HG03196 (cell line): ENCODE results near the gene MNX1.

Experiments used
- ATAC-seq: cut with Tn5 transposase; IDR thresholded peaks from one replicate; pipeline ENCODE4 v1.9.1; 2021; ENCODE audit not compliant: unreplicated experiment

The MNX1 gene

DNA sequence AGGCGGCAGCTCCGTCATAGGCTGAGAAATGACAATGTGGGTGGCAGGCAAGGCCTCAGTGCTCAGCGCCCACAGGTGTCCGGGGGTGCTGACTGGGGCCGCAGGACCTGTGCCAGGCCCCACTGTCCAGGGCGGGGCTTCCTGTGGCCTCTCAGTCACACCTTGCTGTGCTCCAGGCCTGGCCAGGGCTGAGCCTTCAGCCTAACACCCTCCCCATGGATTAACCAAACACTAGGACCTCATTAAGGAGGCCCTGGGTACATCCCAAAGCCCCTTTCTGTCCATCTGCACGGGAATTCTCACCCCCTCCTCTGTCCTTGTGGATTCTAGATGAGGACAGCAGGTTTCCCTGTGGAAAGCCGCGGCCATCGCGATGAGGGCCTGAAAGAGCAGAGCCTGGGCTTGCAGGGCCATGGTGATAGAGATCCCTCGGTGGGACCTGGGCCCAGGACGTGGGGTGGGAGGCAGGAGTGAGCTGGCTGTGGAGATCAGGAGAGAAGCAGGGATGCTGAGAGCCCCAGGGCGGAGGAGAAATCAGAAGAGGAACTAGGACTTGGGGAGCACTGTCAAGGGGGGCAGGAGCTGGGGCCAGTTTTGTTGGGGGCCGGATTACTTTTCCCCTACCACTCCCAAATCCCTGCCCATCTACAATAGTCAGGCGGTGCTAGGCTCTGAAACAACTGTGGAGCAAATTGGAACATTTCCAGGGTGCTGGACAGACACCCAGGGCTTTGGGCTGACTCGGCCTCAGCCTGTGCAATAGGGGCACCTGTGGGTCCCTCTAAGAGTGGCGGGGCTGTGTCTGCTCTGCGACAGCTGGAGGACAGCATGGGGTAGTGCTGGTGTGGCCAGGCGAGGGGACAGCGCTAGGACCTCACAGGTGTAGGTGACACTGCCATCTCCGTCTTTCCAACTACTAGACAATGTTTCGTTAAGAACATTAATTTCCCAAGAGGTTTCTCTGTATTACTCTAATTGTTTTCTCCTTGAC, 23.3 kb upstream of the MNX1 start:
- ATAC-seq, result no peak

DNA sequence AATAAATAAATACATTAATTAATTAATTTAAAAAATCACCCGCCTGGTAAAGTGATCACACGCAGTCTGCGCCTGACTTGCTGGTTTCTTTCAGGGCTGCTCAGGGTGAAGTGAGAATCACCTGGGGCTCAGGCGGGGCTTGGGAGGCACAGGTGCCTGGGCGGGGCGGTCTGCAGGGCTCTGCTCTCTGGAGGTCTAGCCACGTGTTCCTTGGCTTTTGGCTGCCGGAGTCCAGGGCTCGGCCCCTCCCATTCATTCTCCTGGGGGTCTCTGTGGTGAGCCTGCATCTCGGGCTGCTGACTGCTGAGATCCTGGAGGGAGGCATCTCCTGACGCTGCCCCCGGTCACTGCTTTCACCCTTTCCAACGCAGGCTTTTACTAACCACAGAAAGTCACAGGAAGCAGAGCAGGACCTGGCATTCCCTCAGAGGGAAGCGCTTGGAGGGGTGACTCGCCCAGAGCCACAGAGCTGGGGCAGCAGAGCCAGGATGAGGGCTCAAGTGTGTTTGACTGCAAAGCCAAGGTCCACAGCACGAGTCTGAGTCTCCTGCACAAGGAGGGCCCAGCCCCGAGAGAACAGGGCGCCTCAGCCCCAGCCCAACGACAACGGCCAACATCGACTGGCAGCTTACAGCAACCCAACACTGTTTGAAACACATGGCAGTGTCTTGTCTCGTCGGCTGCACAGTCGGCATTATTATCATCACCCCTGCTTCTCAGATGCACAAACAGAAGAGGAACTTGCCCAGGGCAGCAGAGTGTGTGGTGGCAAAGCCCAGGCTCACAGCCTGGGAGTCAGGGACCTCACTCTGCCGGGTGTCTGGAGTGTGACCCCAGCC, 22.4 kb upstream of the MNX1 start:
- no peak for ATAC-seq

DNA sequence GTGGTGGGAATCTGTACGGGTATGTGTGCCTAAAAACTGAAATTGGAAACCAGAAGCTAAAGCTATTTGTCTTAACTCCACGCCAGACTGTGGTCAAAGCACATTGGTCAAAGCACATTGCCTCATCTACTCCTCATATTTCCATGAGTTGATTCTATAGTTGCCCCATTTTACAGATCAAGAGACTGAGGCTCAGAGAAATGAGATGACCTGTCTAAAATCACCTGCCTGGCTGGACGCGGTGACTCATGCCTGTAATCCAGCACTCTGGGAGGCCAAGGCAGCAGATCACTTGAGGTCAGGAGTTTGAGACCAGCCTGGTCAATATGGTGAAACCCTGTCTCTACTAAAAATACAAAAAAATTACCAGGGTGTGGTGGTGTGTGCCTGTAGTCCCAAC, 21.7 kb upstream of the MNX1 start:
- no peak for ATAC-seq

DNA sequence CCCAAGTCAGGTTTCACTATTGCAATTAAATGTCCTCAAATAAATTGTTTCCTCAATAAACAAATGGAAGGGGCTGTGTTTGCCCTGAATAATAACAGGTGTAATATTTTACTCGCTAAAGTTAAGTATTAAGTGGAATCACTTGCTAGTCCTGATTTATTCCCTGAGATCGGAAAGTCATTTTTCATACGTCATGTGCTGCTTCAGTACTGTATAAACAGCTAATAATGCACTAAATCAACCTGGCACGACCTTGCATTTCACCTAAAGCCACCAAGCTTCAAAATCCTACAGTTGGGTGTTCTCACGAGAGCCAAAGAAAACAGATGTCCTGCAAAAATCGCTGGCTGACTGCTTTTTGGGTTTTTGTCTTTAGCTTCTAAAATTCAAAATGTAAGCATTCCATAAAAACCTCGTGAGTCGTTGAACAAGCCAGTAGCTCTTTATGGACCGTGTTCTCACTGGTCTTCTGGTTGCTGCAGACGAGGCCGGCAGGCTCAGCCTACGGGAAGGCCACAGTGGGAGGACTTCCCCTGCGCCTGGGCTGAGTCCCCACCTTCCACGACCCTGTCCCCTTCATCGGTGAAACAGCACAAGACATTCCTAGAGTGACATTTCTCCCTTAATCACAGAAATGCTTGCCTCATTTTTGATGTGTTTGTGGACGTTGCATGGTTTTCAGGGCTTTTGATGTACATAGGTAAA, 17.9 kb upstream of the MNX1 start:
- ATAC-seq, result no peak

DNA sequence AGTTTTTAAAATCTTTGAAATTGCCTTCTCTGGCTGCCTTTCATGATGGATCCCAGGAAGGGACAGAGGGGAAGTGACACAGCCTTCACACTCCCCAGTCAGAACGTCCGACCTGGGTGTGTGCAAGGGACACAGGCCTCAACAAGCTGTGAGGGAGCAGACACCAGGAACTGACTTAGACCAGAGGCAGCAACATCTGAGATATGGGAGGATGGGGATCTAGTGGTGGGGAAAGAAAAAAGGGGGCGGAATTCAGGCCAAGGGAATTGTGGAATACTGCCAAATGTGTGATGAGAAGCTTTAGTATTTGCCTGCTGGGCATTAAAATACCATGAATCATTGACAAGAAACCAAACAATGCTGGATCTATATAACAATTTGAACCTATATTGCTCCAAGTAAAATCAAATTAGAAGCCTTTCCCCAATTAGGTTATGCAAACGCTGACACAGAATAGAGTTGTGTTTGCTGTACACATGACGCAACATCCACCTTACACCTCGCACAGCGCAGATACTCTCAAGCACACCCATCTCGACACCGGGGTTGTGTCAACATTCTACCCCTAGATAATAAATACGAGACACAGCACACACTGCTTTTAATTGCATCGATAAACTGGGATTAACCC, 17.2 kb upstream of the MNX1 start:
- no peak for ATAC-seq

DNA sequence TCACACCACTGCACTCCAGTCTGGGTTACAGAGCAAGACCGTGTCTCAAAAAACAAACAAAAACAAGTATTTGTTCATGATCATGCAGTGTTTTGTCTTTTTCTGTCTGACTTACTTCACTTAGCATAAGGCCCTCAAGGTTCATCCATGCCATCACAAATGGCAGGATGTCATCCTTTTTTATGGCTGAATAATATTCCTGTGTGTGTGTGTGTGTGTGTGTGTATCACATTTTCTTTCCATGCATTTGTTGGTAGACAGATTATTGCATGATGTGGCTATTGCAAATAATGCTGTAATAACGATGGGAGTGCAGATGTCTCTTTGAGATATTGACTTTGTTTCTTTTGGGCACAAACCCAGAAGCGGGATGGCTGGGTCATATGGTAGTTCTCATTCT, 14.3 kb upstream of the MNX1 start:
- no peak for ATAC-seq

DNA sequence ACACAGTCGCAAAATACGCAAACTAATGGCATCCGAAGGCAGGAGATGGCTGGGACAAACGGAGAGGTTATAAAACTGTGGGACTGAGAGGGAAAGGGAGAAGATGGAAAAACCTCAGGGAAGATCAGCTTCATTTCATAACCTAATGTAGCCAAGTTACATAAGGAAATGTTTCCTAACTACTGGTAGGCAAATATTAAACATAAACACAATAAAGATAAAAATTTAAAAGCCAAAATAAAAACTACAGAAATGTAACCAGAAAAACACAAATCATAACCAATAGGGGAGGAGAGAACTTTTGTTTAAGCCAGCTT, 13.1 kb upstream of the MNX1 start:
- ATAC-seq, result no peak

DNA sequence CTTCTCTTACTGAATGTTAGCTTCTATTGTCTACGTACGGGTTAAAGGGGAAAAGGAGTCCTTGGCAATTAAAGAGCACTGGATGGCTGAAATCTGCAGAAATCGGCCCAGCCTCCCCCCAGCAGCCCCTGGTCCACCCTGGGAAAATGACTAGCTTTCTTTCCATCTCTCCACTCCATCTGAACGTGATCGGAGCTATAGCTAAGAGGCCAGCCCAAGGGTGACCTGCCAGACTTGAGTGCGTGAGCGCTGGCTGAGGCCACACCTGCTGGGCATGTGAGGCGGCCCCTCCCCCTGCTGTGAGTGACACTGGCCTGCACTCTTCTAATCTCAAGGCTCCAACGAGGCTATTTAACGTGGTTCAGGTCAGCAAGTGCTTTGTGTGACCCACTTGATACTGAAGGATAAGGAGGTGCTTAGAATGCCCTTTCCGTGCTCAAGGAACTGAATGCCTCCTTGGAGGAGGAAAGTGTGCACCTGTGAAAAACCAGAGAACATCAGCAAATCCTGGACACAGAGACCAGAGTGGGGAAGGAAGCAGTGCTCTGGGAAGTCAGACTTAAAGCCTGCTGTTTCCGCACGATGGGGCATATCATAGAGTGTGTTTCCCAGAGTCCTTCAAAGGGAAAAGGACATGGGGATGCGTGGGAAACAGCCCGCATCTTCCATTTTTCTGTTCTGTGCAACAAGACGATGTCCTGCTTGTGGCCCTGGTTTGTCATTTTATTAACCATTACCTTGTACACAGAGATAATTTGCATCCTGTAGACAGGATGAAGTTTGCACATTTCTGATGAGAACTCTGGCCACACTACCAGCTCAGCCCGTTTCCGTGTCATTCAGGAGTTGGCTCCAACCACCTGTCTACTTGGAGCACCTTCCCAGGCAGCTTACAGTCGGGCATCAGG, 12.5 kb upstream of the MNX1 start:
- no peak for ATAC-seq

DNA sequence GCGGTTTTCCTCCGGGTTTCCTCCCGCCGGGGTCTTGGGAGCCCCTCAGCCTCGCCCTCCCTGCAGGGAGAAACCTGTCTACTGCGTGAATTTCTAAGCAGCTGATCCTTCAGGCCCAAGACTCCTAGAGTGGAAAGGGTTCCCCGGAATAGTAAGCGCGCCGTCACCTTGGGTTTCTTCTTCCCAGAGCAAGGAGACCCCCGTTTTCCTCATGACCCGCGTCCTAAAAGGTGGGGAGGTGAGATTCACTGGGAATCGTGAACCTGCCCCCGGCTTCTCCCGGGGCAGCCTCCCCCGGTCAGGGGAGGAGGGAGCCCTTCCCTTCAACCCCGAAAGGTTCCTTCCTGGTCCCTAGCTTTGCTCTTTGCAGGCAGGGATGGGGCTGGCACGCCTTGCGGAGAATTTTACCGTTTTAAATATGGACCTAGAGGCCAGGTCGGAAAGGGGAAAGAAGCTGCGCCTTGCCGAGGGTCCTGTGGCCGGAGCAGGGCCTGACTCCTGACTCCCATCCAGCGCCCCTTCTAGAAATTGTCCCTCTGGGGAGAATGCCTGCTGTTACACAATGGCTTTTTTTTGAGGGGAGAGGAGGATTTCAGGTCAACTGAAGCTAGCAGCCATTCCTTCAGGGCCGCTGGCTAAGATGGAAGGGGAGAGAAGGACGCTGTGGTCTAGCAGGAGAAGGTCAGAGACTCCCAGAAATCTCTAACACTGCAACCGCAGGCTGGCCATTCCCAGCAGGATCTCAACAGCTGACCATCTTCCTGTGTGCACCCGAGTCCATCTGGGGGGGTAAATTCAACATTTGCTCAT, 11.6 kb upstream of the MNX1 start:
- no peak for ATAC-seq

DNA sequence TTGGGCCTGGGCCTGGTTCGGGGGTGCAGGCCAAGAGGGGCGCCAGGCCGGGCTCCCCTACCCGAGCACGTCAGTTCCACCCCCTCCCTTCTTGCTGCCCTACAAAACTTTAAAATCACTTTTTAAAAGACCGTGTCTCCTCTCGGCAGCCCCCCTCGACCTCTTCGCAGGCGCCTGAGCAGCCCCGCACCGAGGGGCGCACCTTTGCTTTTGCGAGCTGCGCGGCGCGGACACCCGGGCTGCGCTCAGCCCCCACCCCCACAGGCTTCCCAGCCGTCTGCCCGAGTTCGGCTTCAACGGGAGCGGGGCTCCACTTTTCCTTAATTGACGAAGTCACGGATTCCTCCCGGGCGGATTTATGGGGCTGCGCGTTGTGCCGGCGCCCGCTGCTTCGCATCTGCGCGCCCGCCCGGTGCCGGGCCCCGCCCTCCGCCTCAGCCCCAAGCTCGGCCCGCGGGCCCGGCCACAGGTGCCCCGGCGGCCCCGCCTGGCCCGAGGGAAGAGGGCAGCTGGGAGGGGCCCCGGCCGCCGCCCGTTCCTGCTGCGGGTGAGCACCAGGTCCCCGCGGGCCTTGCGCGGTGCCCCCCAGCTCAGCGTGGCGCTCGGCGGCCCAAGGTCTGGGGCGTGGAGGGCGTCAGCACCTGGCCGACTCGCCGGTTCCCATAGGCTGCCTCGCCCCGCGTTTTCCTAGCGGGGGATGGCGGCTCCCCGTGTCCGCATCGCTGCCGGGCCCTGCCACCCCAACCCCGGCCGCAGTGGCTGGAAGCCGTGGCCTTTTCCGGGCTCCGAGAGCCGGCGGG, 10.8 kb upstream of the MNX1 start:
- no peak for ATAC-seq

DNA sequence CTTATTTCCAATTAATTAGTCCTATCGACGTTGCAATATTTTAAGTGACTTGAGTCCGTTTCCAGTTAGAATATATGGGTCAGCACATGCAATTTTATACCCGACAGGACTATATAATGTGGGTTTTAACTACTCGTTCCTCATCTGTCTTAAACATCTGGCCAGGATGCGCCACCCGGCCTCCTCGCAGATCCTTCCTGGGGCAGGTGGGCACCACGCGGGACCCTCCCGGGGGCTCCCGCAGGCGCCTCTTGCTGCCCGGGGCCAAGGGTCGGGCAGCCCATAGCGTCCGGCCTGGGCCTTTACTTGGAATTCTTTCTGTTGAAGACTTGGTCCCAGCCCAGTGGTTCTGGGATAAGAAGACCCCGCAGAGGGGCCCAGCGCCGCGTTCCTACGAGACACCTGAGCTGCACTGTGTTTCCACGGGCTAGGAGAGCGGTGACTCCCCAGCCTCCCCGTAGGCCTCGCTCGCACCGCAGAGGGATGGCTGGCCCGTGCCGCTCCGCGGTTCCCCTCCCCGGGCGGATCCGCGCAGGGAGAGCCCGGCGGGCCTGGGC, 10.1 kb upstream of the MNX1 start:
- ATAC-seq, result no peak

DNA sequence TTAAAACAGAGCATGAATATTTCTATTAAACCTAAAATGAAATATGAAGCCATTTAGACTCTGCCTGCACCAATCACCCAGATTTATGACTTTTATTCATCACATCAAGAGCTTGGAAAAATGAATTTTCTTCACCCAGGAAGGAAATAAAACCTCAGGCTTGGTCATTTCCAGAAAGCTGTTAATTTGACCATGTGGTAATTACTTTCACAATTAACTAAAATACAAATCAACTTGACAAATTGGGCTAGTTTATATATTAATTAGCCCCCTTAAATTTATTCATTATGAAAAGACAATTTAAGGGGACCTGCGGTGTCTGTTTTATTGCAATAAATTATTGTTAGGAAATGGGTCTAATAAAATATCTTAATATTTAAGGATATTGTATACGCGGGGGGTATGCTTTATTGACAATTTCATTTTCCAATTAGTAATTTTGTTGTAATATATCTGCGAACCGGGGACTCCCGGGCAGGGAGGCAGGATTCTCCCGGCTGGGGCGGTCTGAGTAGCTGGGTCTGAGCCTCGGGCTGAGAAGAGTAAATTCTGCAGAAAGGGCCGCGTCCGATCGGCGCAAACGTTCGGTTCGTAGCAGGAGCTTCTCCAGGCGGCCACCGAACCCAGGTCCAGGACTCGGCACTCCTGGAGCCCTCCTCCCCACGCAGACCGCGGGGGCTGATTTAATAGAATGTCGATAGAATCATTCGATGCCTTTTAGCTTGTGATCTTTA, 9.4 kb upstream of the MNX1 start:
- no peak for ATAC-seq

DNA sequence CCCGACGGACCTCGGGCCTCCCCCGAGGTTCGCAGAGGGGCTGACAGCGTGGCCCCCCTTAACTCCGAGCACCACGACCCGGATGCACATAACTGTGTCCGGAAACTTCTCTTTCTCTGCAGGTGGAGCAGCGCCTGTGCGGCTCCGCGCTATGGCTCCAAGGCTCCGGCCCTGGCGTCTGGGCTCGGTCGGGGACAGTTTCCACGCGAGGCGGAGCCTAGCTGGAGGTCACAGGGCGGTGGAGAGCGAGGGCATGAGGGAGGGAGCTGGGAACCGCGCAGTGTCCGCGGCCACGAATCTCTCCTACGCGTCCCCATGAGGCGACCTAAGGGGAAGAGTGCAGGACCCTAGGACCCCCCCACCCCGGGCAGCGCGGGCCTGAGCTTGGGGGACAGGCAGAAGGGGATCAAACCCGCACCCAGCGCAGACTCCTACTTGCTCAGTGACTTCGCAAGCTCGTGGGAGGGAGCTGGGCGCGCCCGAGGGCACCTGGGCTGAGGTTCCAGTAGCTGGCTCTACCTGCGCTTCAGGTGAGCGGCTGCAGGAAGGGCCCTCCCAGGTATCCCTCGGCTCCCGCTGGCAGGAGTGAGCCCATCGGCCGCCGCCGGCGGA, 8.6 kb upstream of the MNX1 start:
- ATAC-seq, result no peak

DNA sequence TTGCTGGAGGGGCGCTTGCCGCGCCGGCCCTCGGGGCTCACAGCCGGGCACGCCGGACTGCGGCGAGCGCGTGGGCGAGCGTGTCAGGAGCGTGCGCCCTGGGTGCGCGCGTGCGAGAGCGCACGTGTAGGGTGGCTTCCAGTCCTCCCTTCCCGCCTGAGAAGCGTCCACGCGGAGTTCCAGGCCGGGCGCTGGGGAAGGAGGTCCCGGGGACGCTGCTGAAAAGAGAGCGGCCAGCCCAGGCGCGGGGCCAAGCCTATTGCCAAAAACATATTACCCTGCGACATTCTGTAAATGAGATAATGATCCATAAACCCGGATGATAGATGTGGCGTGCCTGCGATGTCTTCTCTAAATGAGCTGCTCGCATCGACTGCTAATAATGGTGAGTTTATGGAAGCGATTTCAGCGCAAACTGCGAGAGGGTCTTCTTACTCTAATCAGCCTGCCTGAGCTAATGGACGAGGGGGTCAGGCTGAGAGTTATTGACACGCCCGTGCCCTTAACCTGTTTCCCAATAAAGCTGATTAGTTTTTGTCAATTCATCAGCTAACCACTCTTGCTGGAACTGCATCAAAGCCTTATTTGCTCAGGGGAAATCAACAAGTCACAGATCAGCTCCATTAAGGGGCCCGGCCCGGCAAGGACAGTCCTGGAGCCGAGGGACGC, 8.0 kb upstream of the MNX1 start:
- no peak for ATAC-seq

DNA sequence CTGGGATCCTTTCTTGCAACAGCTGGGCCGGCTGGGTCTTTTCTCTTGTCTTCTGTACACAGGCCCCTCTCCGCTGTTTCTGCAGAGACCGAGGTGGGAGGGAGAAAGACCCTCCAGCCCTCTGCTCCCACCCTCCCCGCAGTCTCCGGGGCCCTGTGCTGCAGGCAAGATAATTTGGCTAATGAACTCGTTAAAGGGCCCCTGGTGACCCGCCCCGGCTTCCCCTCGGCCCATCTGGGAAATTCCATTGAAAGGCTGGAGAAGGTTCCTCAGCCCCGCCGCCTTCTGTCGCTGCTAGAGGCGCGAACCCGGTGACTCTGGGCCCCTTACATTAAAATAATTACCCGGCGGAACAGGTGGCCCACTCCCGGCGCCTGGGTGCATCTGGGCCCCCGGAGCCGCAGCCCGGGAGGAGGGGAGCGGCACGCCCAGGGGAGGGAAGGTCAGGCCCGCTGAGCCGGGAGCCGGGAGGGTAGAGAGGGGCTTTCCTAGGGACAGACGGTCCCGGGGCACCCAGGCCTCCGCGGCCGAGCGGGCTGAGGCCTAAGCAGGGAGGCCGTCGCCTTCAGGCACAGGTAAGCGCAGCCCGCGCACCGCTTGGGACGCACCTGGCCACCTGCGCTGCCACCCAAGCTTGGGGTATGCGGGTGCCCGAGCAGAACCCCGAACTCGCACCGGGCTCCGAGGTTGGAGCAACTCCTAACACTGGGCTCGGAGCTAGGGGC, 7.3 kb upstream of the MNX1 start:
- no peak for ATAC-seq

DNA sequence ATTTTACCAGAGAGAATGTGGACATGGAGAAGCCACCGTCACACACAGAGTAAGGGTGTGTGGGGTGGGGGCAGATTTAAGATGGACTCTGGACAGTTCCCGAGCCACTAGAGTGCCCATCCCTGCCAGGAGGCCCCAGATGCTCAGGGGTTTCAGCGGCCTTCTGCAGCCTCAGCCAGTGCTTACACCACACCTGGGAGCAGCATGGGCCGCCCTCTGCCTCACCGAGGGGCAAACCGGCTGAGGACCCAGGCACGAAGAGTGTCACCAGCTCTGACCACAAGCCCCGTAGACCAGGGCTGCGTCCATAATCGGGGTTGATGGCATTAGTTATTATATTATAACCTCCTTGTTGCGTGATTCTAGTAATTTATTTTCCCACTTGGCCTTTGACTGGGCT, 6.7 kb upstream of the MNX1 start:
- ATAC-seq, result no peak
